Measurements from ENCODE around the gene DIO3.
"Not testable (repeated sequence)": the region's sequence is repeated elsewhere in the genome, so short reads cannot be mapped to it uniquely, and the experiment has no call there.

DIO3 gene

DNA sequence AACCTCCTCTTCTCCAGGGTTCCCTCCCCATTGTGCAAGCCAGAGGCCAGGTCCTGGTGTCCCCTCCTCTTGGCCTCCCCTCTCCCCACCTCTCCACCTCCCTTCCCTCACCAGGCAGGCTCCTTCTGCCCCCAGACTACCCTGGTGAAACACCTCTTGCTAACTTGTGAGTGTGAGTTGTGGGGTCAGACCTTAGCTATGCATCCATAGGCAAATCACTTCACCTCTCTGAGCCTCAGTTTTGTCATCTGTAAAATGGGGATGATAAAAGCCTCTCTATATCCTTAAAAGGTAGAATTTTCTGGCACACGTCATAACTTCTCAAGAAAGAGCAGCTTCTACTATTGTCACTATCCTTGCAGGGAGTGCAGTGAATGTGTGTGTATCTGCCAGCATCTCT is 7.9 kb upstream of the DIO3 start:
- no peak for TF ChIP-seq CTCF (IDR thresholded peaks at IDR 0.05; ENCODE audit: control insufficient read depth, insufficient read depth, low read depth, low read length, missing control alignments)
- H3K4me3 ChIP-seq (ENCODE audit: control insufficient read depth, low read depth, low read length) = no peak overlapping the region
- no peak for DNase-seq (ENCODE audit: low read depth)

DNA sequence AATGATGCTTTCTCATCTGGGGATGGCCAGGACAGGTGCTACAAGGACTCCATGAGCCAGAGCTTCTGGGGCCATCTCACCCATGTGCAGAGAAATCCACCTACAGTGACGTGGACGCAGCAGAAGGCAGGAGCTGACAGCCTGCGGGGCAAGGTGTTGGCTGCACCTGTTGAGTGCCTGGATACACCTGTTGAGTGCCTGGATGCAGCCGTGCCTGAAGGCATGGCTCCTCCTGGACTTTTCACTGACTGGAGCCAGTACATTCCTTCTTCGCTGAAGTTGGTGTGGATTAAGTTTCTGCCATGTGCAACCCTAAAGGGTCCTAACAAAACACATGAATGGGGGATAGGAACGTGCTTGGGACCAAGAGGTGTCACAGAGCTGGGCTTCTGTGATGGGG is 7.4 kb upstream of the DIO3 start:
- TF ChIP-seq CTCF (IDR thresholded peaks at IDR 0.05; ENCODE audit: control insufficient read depth, insufficient read depth, low read depth, low read length, missing control alignments) = no peak
- H3K4me3 ChIP-seq (ENCODE audit: control insufficient read depth, low read depth, low read length) = no peak overlapping the region
- no peak for DNase-seq (ENCODE audit: low read depth)

GRCh38 chr14:101554991-101555668 is 6.2 kb upstream of the DIO3 start:
- no peak for TF ChIP-seq CTCF (IDR thresholded peaks at IDR 0.05; ENCODE audit: control insufficient read depth, insufficient read depth, low read depth, low read length, missing control alignments)
- DNase-seq (ENCODE audit: low read depth) = no peak
- H3K4me3 ChIP-seq (ENCODE audit: control insufficient read depth, low read depth, low read length) = no peak overlapping the region

GRCh38 chr14:101555669-101556043 is 5.6 kb upstream of the DIO3 start:
- not testable (repeated sequence) for DNase-seq (ENCODE audit: low read depth); H3K4me3 ChIP-seq (ENCODE audit: control insufficient read depth, low read depth, low read length)

DNA sequence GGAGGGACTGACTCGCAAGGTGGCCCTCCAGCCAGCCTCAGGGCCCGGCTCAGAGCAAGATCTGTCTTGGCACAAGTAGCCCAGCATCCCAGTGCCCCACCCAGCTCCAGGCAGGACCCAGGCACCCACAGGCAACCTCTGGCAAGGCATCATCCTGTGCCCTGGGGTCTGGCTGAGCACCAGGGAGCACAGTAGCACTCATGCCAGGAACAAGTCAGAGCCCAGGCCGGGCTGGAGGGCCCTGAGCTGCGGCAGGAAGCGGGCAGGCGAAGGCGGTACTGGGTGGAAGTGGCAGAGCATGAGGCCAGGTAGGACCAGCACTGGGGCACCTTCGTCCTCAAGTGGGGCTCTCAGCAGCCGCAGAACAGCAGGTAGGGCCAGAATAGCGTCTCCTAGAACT is 5.2 kb upstream of the DIO3 start:
- TF ChIP-seq CTCF (IDR thresholded peaks at IDR 0.05; ENCODE audit: control insufficient read depth, insufficient read depth, low read depth, low read length, missing control alignments) = no peak
- DNase-seq (ENCODE audit: low read depth) = no peak
- H3K4me3 ChIP-seq (ENCODE audit: control insufficient read depth, low read depth, low read length) = no peak overlapping the region

GRCh38 chr14:101556566-101557320 is 4.6 kb upstream of the DIO3 start:
- H3K4me3 ChIP-seq (ENCODE audit: control insufficient read depth, low read depth, low read length) = no peak overlapping the region
- no peak for TF ChIP-seq CTCF (IDR thresholded peaks at IDR 0.05; ENCODE audit: control insufficient read depth, insufficient read depth, low read depth, low read length, missing control alignments)
- no peak for DNase-seq (ENCODE audit: low read depth)

- H3K4me3 ChIP-seq (ENCODE audit: control insufficient read depth, low read depth, low read length) = no peak overlapping the region
- no peak for DNase-seq (ENCODE audit: low read depth)
- no peak for TF ChIP-seq CTCF (IDR thresholded peaks at IDR 0.05; ENCODE audit: control insufficient read depth, insufficient read depth, low read depth, low read length, missing control alignments)
Observed at GRCh38 chr14:101557321-101557695, 4.0 kb upstream of the DIO3 start.
